Endodermal cell (in vitro differentiated cells): Measurements from ENCODE around the gene LRRFIP1. TPM values are rescaled to one million over a fixed set of nuclear protein-coding genes. Genes with fewer than 3 reads are reported as not detected.

Experiments
- DNase-seq: peaks from one replicate; pipeline ENCODE4 v3.0.0-alpha.2; 2017
- H3K27ac ChIP-seq: 2 replicates; pipeline ENCODE4 v1.5.1; 2013; ENCODE audit warnings: mild to moderate bottlenecking, low read depth, low read length, moderate library complexity
- H3K27me3 ChIP-seq: 2 replicates; pipeline ENCODE4 v1.6.1; 2013; ENCODE audit warnings: mild to moderate bottlenecking, low read length, moderate library complexity; ENCODE audit not compliant: insufficient read depth, control insufficient read depth, poor library complexity, severe bottlenecking
- H3K36me3 ChIP-seq: 2 replicates; pipeline ENCODE4 v1.7.0; 2013; ENCODE audit warnings: mild to moderate bottlenecking, low read length, moderate library complexity; ENCODE audit not compliant: control insufficient read depth, insufficient read depth
- H3K4me1 ChIP-seq: one replicate; pipeline ENCODE4 v1.7.0; 2013; ENCODE audit warnings: low read length; ENCODE audit not compliant: control insufficient read depth, insufficient read depth
- H3K4me3 ChIP-seq: 2 replicates; pipeline ENCODE4 v1.5.1; 2013; ENCODE audit warnings: mild to moderate bottlenecking, low read length, moderate library complexity
- H3K9ac ChIP-seq: 2 replicates; pipeline ENCODE4 v1.6.1; 2013; ENCODE audit warnings: mild to moderate bottlenecking, low read length, moderate library complexity; ENCODE audit not compliant: poor library complexity, severe bottlenecking; ENCODE audit errors: extremely low read depth
- H3K9me3 ChIP-seq: 2 replicates; pipeline ENCODE4 v1.6.1; 2013; ENCODE audit warnings: mild to moderate bottlenecking, low read length, moderate library complexity; ENCODE audit not compliant: control insufficient read depth
- H3K27ac Mint-ChIP-seq: 2 replicates; pipeline ENCODE4 v1.8.0; 2020; ENCODE audit warnings: mixed read lengths
- H3K27me3 Mint-ChIP-seq: 2 replicates; pipeline ENCODE4 v1.8.0; 2021; ENCODE audit warnings: mild to moderate bottlenecking, mixed read lengths; ENCODE audit not compliant: insufficient read depth
- H3K36me3 Mint-ChIP-seq: 2 replicates; pipeline ENCODE4 v1.8.0; 2020; ENCODE audit warnings: low read depth, mixed read lengths
- H3K4me1 Mint-ChIP-seq: 2 replicates; pipeline ENCODE4 v1.8.0; 2020; ENCODE audit warnings: mixed read lengths
- H3K4me3 Mint-ChIP-seq: 2 replicates; pipeline ENCODE4 v1.8.0; 2020; ENCODE audit warnings: mild to moderate bottlenecking, moderate library complexity, mixed read lengths
- H3K9me3 Mint-ChIP-seq: 2 replicates; pipeline ENCODE4 v1.8.0; 2020; ENCODE audit warnings: mild to moderate bottlenecking, mixed read lengths
- CTCF ChIP-seq: fragments of 200-600 bp; sonication (generic); conservative IDR thresholded peaks from 2 replicates; pipeline ENCODE4 v1.5.0; 2021; ENCODE audit warnings: antibody characterized with exemption, mild to moderate bottlenecking
- WGBS, 2 experiments: methylation state at CpG; one replicate each; pipeline versions ENCODE4 v1.1.5 to v1.1.7; 2013; ENCODE audit warnings: missing lambda C conversion rate in 2 of 2, mixed read lengths in 1 of 2; ENCODE audit not compliant: insufficient coverage in 1 of 2, insufficient read length in 1 of 2; 5-methylcytosine and 5-hydroxymethylcytosine counted together
- total RNA-seq, 2 donors: library from RNA; stranded (reverse); fragmentation: NEBNext Ultra II Directional in 1 of 2; extraction: Animal tissue kit (Norgen Biotek cat#: 25700) in 1 of 2; gene quantifications; 2 replicates in 1 of 2; 3 replicates in 1 of 2; pipeline ENCODE4 v1.2.1, GENCODE V29; 2021

The LRRFIP1 gene
- total RNA-seq, 2 donors from 2014 or later, result 102 to 132 TPM

- 87 to 93% methylated on average over 3 of the region's 3 CpGs for WGBS, 2 experiments
- peaks cover 93% of the 10 kb centered on the region for H3K36me3 ChIP-seq
- no peak for TF ChIP-seq CTCF
- H3K27ac Mint-ChIP-seq, result no peak overlapping the region
- no peak for DNase-seq
- no peaks in the 10 kb centered on the region for H3K27me3 ChIP-seq
- H3K4me1 ChIP-seq, result peaks cover 12% of the 10 kb centered on the region
- no peaks in the 10 kb centered on the region for H3K9me3 Mint-ChIP-seq
- no peaks in the 10 kb centered on the region for H3K27me3 Mint-ChIP-seq
- no peak overlapping the region for H3K4me3 Mint-ChIP-seq
- H3K4me1 Mint-ChIP-seq, result peaks cover 10% of the 10 kb centered on the region
- H3K27ac ChIP-seq, result no peak overlapping the region
- no peak overlapping the region for H3K9ac ChIP-seq
- H3K4me3 ChIP-seq, result no peak overlapping the region
- H3K36me3 Mint-ChIP-seq, result peaks cover 81% of the 10 kb centered on the region
- H3K9me3 ChIP-seq, result no peaks in the 10 kb centered on the region
These were observed 126.8 kb downstream of the LRRFIP1 start for GRCh38 chr2:237754182-237754581.

GRCh38 chr2:237754626-237755248 is 127.3 kb downstream of the LRRFIP1 start:
- Histone ChIP-seq H3K9me3 (no peaks in the 10 kb centered on the region), H3K4me1 (peaks cover 12% of the 10 kb centered on the region), H3K27me3 (no peaks in the 10 kb centered on the region), H3K9ac (no peak overlapping the region), H3K36me3 (peaks cover 93% of the 10 kb centered on the region), H3K27ac (no peak overlapping the region), H3K4me3 (no peak overlapping the region)
- WGBS, 2 experiments, result 89 to 97% methylated on average over 8 to 12 of the region's 12 CpGs
- H3K27me3 Mint-ChIP-seq, result no peaks in the 10 kb centered on the region
- DNase-seq, result no peak
- H3K9me3 Mint-ChIP-seq, result no peaks in the 10 kb centered on the region
- no peak overlapping the region for H3K4me3 Mint-ChIP-seq
- peaks cover 81% of the 10 kb centered on the region for H3K36me3 Mint-ChIP-seq
- H3K4me1 Mint-ChIP-seq, result peaks cover 10% of the 10 kb centered on the region
- no peak for TF ChIP-seq CTCF
- H3K27ac Mint-ChIP-seq, result no peak overlapping the region

- no peak for DNase-seq
- Mint-ChIP-seq H3K27ac (no peak overlapping the region), H3K27me3 (no peaks in the 10 kb centered on the region), H3K9me3 (no peaks in the 10 kb centered on the region), H3K4me3 (no peak overlapping the region), H3K36me3 (peaks cover 82% of the 10 kb centered on the region), H3K4me1 (peaks cover 10% of the 10 kb centered on the region)
- Histone ChIP-seq H3K4me1 (peaks cover 12% of the 10 kb centered on the region), H3K9me3 (no peaks in the 10 kb centered on the region), H3K36me3 (peaks cover 91% of the 10 kb centered on the region), H3K9ac (no peak overlapping the region), H3K27ac (no peak overlapping the region), H3K4me3 (no peak overlapping the region), H3K27me3 (no peaks in the 10 kb centered on the region)
- WGBS, 2 experiments, result 95% methylated on average over 8 of the region's 10 CpGs; no CpG with 5 or more reads in 1 of the 2 experiments
- TF ChIP-seq CTCF, result no peak
These were observed 130.2 kb downstream of the LRRFIP1 start for GRCh38 chr2:237757616-237758015.
